Fibroblast of peridontal ligament (primary cell): ENCODE measurements around the gene TXNL4A.
"Not testable (repeated sequence)": the region's sequence is repeated elsewhere in the genome, so short reads cannot be mapped to it uniquely, and the experiment has no call there.

Experiments used
- DNase-seq: peaks from one replicate; pipeline ENCODE4 v3.0.0-alpha.2; 2010; ENCODE audit errors: extremely low read depth

The TXNL4A gene

GRCh38 chr18:79988451-79989194, at the start of gene TXNL4A:
TSS of gene TXNL4A (minus strand) at chr18:79988563. CDS start at chr18:79988392, 171 bp downstream.
- peak; percentile 78 for DNase-seq

DNA sequence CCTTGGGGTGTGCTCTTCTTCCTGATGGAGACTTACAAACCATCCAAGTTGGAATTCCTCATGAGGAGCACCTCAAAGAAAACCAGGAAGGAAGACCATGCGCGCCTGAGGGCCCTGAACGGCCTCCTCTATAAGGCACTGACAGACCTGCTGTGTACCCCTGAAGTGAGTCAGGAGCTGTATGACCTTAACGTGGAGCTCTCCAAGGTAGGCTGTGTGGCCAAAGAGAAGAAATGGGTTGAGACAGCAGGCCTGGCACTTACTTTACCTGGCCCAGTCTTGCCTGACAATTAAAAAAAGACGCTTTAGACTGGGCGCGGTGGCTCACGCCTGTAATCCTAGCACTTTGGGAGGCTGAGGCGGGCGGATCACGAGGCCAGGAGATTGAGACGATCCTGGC, 48.9 kb upstream of the TXNL4A start:
- no peak for DNase-seq

DNA sequence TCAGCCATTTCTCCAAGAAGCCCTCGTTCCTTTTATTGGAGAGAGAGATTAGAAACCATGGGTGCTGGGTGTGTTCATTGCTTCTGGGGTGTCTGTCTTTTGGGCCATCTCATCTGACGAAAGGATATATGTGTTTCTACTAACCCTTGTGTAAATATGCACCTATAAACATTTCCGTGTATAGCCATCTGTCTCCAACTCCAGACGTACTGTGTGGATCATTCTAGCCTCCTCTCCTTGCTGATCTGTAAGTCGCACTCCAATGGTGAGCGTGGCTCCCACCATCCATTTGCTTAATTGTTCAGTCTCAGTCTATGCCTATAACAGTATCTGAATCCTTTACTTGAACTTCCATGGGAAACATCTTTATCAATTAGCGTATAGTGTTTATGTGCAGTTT, 47.6 kb upstream of the TXNL4A start:
- no peak for DNase-seq

- DNase-seq = peak; percentile 20
Measured at GRCh38 chr18:80034852-80035406, 46.6 kb upstream of the TXNL4A start.

- DNase-seq = peak; percentile 97
Measured at GRCh38 chr18:80034068-80034851, 45.9 kb upstream of the TXNL4A start, which contains the start of gene RBFA. TSS of gene RBFA (plus strand) at chr18:80034434. CDS start at chr18:80034496, 62 bp downstream.

GRCh38 chr18:80033181-80034067, 45.1 kb upstream of the TXNL4A start:
- peak; percentile 33 for DNase-seq

GRCh38 chr18:80029690-80030089, 41.3 kb upstream of the TXNL4A start:
- DNase-seq = no peak

- peak; percentile 91 for DNase-seq
Measured at GRCh38 chr18:80027719-80028118, 39.4 kb upstream of the TXNL4A start.

DNA sequence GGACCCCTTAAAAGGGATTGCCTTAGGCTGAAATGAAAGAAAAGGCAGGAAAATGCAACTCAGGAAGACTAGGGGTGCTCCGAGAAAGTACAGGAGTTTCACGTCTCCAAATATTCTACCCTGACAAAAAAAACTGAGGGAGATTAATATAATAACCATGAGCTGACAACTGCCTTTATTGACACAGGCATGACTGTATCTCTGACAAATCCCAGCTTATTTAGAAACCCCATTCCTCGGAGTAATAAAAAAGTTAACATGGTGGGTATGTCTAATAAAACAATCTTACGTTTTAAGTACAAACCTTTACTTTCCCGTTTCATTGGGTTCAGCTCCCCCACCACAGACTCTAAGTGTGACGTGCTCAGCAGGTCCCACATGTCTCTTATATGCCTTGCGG, 38.0 kb upstream of the TXNL4A start:
- DNase-seq = no peak

- no peak for DNase-seq
Measured at GRCh38 chr18:80023173-80023572, 34.8 kb upstream of the TXNL4A start.

DNA sequence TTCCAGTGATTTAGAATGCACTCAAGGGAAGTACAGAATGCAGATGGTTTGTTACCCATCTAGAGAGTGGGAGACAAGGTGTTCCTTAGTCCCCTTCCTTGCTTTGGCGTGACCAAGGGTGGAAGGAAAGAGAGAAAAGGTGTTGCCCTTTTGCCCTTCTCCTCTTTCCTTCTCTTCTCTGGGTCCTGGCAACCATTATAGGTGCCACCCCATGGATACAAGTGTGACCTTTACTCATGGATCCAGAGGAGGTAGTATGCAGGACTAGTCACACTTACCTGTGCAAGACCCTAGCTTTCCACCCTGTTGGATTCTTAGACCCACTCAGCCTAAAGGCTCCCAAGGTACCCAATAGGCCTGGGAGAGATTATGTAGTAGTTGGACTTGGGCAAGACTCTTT, 34.2 kb upstream of the TXNL4A start:
- DNase-seq = no peak

- no peak for DNase-seq
Measured at GRCh38 chr18:80012714-80013113, 24.4 kb upstream of the TXNL4A start.

DNA sequence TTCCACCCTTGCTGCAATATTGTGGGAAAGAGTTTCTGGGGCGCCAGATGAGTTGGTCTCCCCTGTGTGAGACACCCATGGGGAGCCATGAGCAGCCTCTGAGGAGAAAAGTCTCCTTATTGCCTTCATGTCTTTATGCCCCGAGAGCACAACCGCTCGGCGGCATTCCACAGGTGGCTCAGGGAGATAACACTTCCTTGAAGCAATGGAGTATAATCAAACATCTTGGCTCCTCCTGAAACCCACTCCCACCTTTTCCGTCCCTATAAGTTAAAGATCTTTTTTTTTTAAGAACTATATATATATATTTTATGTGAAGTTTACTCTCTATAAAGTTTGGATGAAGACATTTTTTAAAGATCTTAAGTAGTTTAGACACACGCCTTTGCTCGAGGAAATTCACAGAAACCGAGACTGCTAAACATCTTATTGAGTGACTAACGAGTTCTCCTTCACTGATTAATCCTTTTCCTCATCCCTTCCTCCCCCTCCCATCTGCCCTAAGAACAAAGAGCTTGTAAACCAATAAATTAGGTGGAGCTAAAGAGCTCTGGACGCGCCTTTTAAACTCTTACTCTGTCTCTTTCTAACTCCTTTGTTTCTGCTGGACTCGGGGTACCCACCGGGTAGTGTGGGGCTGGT, 23.3 kb upstream of the TXNL4A start:
- not testable (repeated sequence) for DNase-seq

DNA sequence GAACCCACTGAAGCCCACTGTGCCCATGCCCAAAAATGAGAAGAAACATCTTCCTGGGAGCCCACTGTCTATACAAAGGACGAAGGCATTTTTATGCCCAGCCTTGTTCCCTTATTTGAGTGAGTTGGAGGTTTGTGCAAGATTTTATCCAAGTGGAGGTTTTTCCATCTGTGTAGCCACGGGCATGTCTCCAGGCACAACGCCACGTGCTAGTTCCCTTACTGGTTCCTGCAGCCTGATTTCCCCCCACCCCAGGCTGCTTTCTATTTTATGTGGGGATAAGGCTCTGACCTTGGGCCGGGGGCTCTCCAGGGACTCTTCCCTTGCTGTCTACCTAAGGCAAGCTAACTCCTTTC, 22.2 kb upstream of the TXNL4A start:
- DNase-seq = no peak

DNA sequence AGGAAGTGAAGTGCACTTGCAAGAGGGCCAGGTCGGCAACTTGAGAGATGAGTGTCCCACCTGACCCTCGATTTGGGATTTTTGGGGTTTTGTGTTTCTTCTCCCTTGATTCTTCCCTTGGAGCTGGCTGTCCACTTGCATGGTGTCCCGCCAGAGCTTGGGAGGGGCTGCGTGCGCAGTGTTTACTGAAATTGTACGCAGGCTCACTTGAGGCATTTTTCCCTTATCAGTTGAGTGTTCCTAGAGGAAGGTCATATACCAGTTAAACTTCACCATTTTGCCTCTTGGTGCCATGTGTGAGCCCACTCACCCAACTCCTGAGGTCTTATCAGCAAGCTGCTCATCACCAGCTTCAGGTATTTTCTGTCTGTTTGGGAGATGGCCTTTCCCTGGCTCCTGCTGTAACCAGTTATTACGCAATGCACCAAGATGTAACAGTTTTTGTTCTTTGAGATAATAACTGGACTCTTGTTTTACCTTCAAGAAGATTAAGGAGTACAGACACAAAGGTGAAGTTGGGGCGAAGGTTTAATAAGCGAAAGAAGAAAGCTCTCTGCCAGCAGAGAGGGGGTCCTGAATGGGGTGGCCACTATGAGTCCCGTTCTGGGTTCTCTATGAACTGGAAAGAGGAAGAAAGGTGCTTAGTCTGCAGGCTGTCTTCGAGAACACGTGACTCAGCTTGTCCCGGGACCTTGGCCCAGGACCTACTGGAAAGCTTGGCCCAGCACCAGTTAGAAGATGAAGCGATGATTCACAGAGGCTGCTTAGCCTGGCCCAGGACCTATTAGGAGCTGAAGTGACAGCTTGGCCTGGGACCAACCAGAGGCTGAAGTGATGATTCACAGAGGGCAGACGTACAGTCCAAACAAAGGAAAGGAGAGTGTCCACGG, 21.5 kb upstream of the TXNL4A start:
- peak; percentile 96 for DNase-seq

- DNase-seq = no peak
Measured at GRCh38 chr18:80006724-80007123, 18.4 kb upstream of the TXNL4A start.

DNA sequence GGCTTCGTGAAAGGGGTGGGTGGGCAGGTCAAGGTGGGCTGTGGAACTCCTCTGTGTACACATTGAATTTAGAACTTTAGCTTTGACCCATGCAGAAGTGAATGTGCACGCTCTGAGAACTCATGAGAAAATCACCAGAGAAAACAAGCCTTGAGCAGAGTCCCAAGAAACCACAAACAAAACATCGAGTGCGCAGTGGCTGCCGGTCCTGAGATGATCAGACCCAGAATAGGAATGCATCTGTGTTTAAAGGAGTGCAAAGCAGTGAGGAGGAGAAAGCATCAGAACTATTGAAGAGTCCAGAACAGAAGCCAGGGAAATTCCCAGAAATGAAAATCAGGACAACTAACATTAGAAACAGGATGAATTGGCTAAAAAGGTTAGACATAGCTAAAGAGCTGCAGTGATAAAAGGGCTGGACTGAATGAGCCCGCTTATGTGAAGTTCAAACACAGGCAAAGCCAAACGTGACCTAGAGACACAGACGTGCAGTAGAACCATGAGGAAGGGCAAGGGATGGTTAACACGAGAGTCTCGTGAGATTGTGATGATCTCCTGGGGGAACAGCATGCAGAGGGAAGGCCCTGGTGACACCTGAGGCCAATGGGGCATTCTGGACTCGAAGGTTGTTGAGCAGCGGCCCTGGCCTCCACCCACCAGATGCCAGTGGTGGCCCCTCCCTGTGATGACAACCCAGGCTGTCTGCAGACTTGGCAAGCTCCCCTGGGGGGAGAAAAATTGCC, 16.4 kb upstream of the TXNL4A start:
- DNase-seq = peak; percentile 72

DNA sequence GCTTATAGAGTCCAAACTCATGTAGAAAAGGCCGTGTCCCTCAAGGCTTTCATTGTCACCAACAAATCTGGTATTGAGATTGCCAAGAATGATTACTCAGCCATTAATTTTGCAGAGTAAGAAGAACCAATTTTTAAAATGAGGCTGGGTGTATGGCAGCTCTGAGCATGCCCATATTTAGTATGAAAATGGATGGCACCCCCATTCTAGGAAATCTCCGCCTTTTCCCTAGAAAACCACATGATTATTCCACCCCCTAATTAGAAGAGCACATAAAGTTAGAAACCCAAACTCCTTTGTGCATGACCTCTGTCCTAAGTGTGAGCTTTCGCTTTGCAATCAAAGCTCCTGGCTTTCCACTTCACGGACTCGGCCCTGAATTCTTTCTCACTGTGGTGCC, 14.1 kb upstream of the TXNL4A start:
- DNase-seq = no peak

DNA sequence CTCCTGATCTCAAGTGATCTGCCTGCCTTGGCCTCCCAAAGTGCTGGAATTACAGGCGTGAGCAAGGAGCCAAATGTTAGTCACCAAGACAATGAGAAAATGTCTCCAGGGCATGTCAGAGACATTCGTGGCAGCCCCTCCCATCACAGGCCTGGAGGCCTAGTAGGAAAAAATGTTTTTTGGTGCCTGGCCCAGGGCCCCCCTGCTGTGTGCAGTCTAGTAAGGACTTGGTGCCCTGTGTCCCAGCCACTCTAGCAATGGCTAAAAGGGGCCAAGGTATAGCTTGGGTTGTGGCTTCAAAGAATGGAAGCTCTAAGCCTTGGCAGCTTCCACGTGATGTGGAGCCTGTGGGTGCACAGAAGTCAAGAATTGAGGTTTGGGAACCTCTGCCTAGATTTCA, 12.5 kb upstream of the TXNL4A start:
- no peak for DNase-seq

GRCh38 chr18:79999701-80000100, 11.3 kb upstream of the TXNL4A start:
- not testable (repeated sequence) for DNase-seq
